NCI-H1048 (cell line): Measurements from ENCODE around the gene GNG7.
"Not testable (repeated sequence)": the region's sequence is repeated elsewhere in the genome, so short reads cannot be mapped to it uniquely, and the experiment has no call there.

Experiments used
- DNase-seq: peaks from one replicate; lab custom pipeline; 2025; lab: John Stamatoyannopoulos, UW

The GNG7 gene

GRCh38 chr19:2619076-2619475 lies 83.4 kb downstream of the GNG7 start:
- DNase-seq, result no peak

- DNase-seq, result no peak
Measured at GRCh38 chr19:2618611-2619010, 83.9 kb downstream of the GNG7 start.

- DNase-seq, result no peak
Measured at GRCh38 chr19:2617393-2618165, 84.9 kb downstream of the GNG7 start.

GRCh38 chr19:2616741-2617392 lies 85.6 kb downstream of the GNG7 start:
- DNase-seq, result no peak

DNA sequence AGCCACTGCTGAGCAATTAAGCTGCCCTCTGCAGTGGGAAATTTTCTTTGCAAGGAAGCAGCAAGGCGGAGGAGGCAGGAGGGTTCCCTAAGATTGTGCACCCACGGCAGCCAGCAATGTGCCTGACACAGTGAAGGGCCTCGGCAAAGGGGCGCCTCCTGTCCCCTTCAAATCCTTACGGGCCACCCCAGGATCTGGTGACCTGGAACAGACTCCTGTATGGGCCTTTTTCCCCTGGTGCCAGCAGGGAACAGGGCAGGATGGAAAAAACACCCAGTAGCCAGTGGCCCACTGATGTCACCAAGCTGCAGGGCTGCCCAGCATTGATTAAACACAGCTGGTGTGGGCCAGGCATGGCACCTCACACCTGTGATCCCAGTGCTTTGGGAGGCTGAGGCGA lies 86.7 kb downstream of the GNG7 start:
- DNase-seq, result no peak

- DNase-seq, result no peak
Measured at GRCh38 chr19:2613507-2614295, 88.8 kb downstream of the GNG7 start.

- no peak for DNase-seq
Measured at GRCh38 chr19:2612619-2613249, 89.8 kb downstream of the GNG7 start.

- no peak for DNase-seq
Measured at GRCh38 chr19:2611483-2612464, 90.7 kb downstream of the GNG7 start.

GRCh38 chr19:2610637-2611482 lies 91.6 kb downstream of the GNG7 start:
- DNase-seq, result peak; percentile 58

GRCh38 chr19:2609389-2610116 lies 92.9 kb downstream of the GNG7 start:
- DNase-seq, result no peak

GRCh38 chr19:2609034-2609388 lies 93.5 kb downstream of the GNG7 start:
- DNase-seq, result not testable (repeated sequence)

DNA sequence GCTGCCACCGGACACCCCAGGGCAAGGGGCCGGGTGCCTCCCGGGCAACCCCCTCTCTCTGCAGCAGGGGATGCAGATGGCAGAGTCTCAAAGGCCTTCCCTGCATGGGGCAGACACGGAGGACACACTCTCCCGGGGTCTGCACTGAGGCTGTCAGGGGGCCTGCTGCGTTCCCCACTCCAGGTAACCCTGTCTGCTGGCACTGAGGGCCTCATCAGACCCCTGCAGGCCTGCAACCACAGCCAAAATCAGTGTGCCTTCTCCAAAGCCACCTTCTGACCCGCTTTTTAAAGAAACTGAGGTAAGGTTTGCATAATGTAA lies 93.9 kb downstream of the GNG7 start:
- no peak for DNase-seq

DNA sequence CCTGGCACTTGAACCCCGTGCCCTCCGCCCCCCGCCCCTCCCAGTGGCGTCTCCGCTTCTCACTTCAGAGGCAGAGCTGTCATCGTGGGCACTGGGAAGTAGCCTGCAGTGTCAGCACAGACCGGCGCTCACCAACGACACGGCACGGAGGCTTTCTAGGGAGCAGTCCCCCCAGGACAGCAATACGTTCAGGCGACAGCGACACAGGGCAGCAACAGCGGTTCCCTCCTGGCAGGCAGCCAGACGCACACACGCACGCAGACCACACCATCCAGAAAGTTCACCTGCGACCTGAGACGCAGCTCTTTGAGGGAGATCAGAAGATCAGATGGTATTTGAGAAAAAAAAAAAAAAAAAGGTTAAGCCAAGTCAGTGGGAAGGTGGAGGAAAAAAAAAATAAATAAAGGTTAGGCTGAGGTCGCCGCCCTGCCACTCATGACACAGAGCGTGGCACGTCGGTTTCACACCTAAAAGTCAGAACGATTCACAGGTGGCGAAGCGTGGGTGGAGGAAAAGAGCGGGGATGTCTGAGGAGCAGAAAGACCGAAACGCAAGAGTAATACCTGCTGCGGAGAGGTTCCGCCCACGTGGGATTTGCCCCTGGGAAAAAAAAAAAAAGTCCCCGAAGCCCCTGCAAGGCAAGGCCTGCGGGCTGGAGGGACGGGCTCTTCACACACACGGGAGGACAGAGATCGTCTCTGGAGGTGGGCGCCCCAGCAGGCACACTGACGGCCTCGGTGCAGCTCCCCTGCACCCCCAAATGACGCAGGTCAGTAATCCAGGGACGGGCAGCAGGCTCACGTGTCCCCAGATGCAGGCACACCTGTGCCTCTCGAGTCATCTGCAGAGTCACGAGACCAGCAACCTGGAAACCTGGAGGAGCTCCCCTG lies 94.5 kb downstream of the GNG7 start:
- no peak for DNase-seq

GRCh38 chr19:2606774-2607173 lies 95.7 kb downstream of the GNG7 start:
- DNase-seq, result not testable (repeated sequence)

- DNase-seq, result not testable (repeated sequence)
Measured at GRCh38 chr19:2605889-2606288, 96.6 kb downstream of the GNG7 start.

DNA sequence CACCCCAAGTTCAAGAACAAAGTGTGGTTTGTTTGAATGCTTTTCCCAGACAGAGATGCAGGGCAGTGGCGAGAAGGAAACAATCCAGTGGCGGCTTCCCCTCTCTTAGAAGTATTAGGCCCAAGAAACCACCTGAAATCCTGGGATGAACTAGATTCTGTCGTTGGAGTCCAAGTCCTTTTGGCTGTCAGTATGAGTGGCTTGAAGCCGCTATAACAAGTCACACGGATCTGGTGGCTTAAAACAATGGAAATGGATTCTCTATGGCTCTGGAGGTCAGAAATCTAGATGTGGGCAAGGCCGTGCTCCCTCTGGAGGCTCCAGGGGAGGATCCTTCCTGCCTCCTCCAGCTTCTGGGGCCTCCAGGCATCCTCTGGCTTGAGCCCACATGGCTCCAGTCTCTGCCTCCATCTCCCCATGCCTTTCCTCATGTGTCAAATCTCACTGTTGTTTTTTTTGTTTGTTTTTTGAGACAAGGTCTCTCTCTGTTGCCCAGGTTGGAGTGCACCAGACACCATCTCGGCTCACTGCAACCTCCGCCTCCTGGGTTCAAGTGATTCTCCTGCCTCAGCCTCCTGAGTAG lies 97.7 kb downstream of the GNG7 start:
- no peak for DNase-seq

- DNase-seq, result no peak
Measured at GRCh38 chr19:2603334-2603733, 99.2 kb downstream of the GNG7 start.
